RWPE1 (cell line): ENCODE data around the gene KRTAP1-1.

Source experiments
- CTCF ChIA-PET: fragments of 350-600 bp; sonication (Branson Sonifier 250); formaldehyde crosslinking; extraction: SDS; loops from one replicate; lab custom pipeline; 2021; lab: Yijun Ruan, JAX
- POLR2A ChIA-PET: fragments of 400-600 bp; formaldehyde crosslinking; extraction: SDS; loops from one replicate; lab custom pipeline; 2020; ENCODE audit warnings: antibody characterized with exemption; ENCODE audit not compliant: low non-redundant PET; lab: Yijun Ruan, JAX
- DNase-seq: peaks from one replicate; pipeline ENCODE4 v3.0.0; 2012; ENCODE audit warnings: low spot score
- H3K27ac ChIP-seq: fragments of 450-650 bp; 2 replicates; pipeline ENCODE4 v1.5.1; 2017
- TF ChIP-seq, protein P1 (sequence below): fragments of 450-650 bp; conservative IDR thresholded peaks from 2 replicates; pipeline ENCODE4 v1.5.1; 2017; ENCODE audit warnings: low read depth, mild to moderate bottlenecking

KRTAP1-1 gene

DNA sequence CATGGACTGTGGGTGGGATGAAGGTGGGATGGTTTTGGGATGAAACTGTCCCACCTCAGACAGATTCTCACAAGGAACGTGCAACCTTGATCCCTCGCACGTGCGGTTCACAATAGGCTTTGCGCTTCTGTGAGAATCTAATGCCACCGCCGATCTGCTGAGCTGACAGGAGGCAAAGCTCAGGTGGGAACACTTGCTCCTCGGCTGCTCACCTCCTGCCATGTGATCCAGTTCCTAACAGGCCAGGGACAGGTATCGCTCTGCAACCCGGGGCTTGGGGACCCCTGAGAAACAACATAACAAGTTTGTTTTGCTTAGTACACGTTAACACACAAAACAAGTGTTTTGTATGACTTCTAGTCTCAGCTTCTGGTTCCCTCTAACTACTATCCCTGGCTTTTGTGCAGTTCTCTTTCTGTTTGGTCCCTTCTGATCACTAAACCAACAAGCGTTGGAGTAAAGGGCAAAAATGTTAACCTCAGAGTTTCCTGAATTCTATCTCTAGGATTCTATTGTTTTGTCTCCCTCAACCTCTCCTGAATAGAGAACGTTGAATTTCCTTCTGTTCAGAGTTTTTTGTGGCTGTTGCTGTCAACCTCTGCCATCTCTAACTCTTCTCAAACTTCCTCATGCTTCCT, 24.6 kb downstream of the KRTAP1-1 start:
- CTCF ChIA-PET = no interaction called here
- POLR2A ChIA-PET = no interaction called here
- TF ChIP-seq, protein P1, sequence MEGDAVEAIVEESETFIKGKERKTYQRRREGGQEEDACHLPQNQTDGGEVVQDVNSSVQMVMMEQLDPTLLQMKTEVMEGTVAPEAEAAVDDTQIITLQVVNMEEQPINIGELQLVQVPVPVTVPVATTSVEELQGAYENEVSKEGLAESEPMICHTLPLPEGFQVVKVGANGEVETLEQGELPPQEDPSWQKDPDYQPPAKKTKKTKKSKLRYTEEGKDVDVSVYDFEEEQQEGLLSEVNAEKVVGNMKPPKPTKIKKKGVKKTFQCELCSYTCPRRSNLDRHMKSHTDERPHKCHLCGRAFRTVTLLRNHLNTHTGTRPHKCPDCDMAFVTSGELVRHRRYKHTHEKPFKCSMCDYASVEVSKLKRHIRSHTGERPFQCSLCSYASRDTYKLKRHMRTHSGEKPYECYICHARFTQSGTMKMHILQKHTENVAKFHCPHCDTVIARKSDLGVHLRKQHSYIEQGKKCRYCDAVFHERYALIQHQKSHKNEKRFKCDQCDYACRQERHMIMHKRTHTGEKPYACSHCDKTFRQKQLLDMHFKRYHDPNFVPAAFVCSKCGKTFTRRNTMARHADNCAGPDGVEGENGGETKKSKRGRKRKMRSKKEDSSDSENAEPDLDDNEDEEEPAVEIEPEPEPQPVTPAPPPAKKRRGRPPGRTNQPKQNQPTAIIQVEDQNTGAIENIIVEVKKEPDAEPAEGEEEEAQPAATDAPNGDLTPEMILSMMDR = no peak
- no peak for DNase-seq
- H3K27ac ChIP-seq = no peak overlapping the region

DNA sequence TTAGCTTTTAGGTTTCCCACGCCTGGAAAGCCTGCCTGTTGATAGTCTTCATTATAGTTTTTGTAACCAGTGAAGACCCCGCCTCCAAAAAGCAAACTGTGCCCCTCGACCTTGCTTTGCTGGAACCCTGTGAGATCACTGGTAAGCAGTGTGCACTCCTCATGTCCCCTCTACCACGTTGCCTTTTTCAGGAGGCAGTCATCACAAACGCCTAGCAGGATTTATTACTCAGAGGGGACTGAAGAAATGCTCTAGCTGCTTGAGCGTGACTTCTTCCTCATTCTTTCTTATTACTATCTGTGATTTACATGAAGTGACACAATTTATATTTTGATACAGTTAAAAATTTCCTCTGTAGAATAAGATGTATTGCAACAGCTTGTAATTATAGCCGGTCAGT, 25.8 kb downstream of the KRTAP1-1 start:
- ChIA-PET CTCF (no interaction called here), POLR2A (no interaction called here)
- no peak overlapping the region for H3K27ac ChIP-seq
- TF ChIP-seq, protein P1 = no peak
- no peak for DNase-seq

DNA sequence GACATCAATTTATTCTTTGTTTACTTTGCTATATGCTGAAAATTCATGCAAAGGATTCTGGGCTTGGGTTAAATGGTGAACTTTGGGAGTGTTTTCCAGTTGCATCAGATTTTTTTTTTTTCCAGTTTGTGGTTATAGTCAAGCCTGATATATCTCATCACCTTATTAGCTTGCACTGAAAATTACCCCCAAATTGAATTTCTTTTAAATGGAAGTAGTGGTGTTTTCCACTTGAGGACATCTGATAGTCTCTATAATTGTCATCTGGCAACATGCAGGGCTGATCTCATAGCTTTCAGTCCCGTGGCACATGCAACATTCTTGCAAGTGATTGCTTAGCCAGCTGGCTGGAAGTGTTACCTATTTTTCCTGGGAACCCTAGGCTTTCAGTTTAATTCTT, 27.6 kb downstream of the KRTAP1-1 start:
- DNase-seq = no peak
- TF ChIP-seq, protein P1 = no peak
- no peak overlapping the region for H3K27ac ChIP-seq
- ChIA-PET CTCF (no interaction called here), POLR2A (no interaction called here)

- no peak overlapping the region for H3K27ac ChIP-seq
- ChIA-PET POLR2A (no interaction called here), CTCF (no interaction called here)
- no peak for DNase-seq
- TF ChIP-seq, protein P1 = no peak
Observed at GRCh38 chr17:41013181-41013580, 28.1 kb downstream of the KRTAP1-1 start.

DNA sequence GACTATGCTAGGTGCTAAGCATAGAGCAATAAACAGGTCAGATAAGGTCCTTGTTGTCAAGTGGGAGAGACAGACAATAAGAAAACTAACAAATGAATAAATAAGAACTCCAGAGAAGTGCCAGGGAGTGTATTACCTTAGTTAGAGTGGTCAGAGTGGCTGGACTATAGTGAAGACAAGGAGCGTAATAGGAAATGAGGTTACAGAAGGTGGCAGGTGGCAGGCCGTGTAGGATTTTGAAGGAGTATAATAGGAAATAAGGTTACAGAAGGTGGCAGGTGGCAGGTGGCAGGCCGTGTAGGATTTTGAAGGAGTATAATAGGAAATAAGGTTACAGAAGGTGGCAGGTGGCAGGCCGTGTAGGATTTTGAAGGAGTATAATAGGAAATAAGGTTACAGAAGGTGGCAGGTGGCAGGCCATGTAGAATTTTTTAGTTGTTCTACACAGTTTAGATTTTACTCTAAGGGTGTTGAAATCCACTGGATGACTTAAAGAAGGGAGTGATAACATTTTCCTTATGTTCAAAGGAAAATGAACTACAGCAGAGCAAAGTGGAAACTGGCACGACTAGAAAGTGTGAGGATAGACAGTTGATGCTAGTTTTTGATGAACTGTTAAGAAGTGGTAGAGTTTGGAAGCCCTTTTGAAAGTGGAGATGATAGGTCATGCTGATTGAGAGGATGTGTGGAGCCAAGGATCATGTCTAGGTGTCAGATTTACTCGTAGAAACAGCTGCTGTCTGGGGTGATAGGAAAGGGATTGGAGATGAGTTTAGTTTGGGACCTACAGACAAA, 28.7 kb downstream of the KRTAP1-1 start:
- ChIA-PET POLR2A (no interaction called here), CTCF (no interaction called here)
- no peak overlapping the region for H3K27ac ChIP-seq
- TF ChIP-seq, protein P1 = no peak
- DNase-seq = no peak

DNA sequence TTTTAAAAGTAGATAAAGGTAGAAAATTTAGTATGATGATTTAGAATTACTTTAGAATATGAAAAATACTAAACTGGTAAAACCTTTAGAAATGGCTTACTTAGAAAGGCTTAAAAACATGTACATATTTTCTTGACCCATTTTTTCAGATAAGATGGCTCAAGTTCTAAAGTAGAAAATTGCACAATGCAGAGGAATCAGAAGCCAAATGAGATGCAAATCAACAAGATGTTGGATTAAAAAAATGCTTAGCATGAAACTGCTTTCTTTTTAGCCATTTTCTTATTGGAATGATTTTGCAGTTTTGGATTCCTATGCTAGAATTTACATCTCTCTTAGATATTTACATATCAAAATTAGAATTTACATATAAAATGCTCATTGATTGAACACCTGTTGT, 30.8 kb downstream of the KRTAP1-1 start:
- TF ChIP-seq, protein P1 = no peak
- no peak overlapping the region for H3K27ac ChIP-seq
- DNase-seq = no peak
- ChIA-PET POLR2A (no interaction called here), CTCF (interaction anchor here (0.5 to 1.4 kb wide), 2 partner anchors 42 to 174 kb away, joined by 3 to 4 read pairs; partner anchors contain the start of gene KRTAP4-1)
